ENCODE measurements around the gene ARHGAP24. TPM values are rescaled to one million over a fixed set of nuclear protein-coding genes. Genes with fewer than 3 reads are reported as not detected.

Gene ARHGAP24
- total and polyA plus RNA-seq, 2 donors (not counting 3 experiments of a cell fraction or from before 2014, with no cell fraction given): 52.1 to 79.4 TPM

- ChIA-PET CTCF (interaction anchor here (1.6 to 2.2 kb wide), 3 partner anchors 8 to 42 kb away, joined by 3 to 8 read pairs (median 4); no protein-coding TSS in a partner anchor), POLR2A (no interaction called here)
- Histone ChIP-seq H3K9ac (replicated peaks; ENCODE audit: extremely low read depth, insufficient read depth, low read length) (no peak overlapping the region), H3K9me1 (replicated peaks; ENCODE audit: control insufficient read depth, extremely low read depth, insufficient read depth, low read length) (no peaks in the 10 kb centered on the region), H3K79me2 (ENCODE audit: control insufficient read depth, insufficient read depth, low read length) (peaks cover 19% of the 10 kb centered on the region), H3K4me1 (ENCODE audit: control insufficient read depth, extremely low read depth, insufficient read depth, low read length) (no peaks in the 10 kb centered on the region), H3K4me2 (ENCODE audit: insufficient read depth, low read length) (no peak overlapping the region), H3K4me3 (replicated peaks in 1 of 3; ENCODE audit: insufficient read depth in 1 of 3, low read depth in 1 of 3, low read length in 3 of 3) (no peak overlapping the region), H3K27ac (ENCODE audit: insufficient read depth, low read depth, low read length) (no peak overlapping the region), H3K9me3 (replicated peaks; ENCODE audit: control insufficient read depth, insufficient read depth, low read length) (no peaks in the 10 kb centered on the region), H2AFZ (ENCODE audit: low read depth, low read length) (no peak overlapping the region), H3K36me3 (ENCODE audit: control insufficient read depth in 2 of 2, extremely low read depth in 1 of 2, insufficient read depth in 2 of 2, low read length in 2 of 2) (peaks cover 2 to 12% of the 10 kb centered on the region in 2 experiments), H3K27me3 (ENCODE audit: control insufficient read depth in 2 of 2, insufficient read depth in 2 of 2, low read length in 2 of 2) (no peaks in the 10 kb centered on the region), H4K20me1 (replicated peaks; ENCODE audit: control insufficient read depth, extremely low read depth, insufficient read depth, low read length) (no peaks in the 10 kb centered on the region)
- no peak for DNase-seq (ENCODE audit: low read depth, low spot score)
- dilution Hi-C loops (cut with MboI; ENCODE audit: extremely low pct_ligation_motif_present, low sequenced_read_pairs) (no loop called here), intact Hi-C loops (cut with micrococcal nuclease) (no loop called here)
- FAIRE-seq: no peak
- BruUV-seq (replicated peaks): no TSS peak
- no peak for TF ChIP-seq GATA2 (IDR thresholded peaks at IDR 0.05; ENCODE audit: insufficient read depth, insufficient read length, low read depth, low read length)
- no peak for TF ChIP-seq FOS (IDR thresholded peaks at IDR 0.05; ENCODE audit: borderline replicate concordance, insufficient read depth, low read length)
- no peak for TF ChIP-seq JUN (IDR thresholded peaks at IDR 0.05; ENCODE audit: borderline replicate concordance, insufficient read depth, insufficient read length, low read depth)
- TF ChIP-seq EZH2 (IDR thresholded peaks at IDR 0.05; ENCODE audit: borderline replicate concordance, low read depth, low read length, severe bottlenecking): no peak
- TF ChIP-seq MYC (IDR thresholded peaks at IDR 0.05; ENCODE audit: low read depth, low read length): no peak
- no peak for TF ChIP-seq POLR2AphosphoS5 (IDR thresholded peaks at IDR 0.05; ENCODE audit: insufficient read depth, low read depth, low read length)
- no peak for TF ChIP-seq MAX (IDR thresholded peaks at IDR 0.05; ENCODE audit: insufficient read depth, insufficient read length)
- no peak for TF ChIP-seq POLR2A (IDR thresholded peaks at IDR 0.05; ENCODE audit: low read depth, low read length)
- no peak for TF ChIP-seq CTCF (IDR thresholded peaks at IDR 0.05; ENCODE audit: extremely low read depth in 1 of 2, insufficient read depth in 1 of 2, low read depth in 1 of 2, low read length in 2 of 2)
Observed at GRCh38 chr4:86001591-86001990, 526.6 kb downstream of the ARHGAP24 start.

Data from endothelial cell of umbilical vein (primary cell).